ENCODE results near the gene PRIMPOL.

The PRIMPOL gene

DNA sequence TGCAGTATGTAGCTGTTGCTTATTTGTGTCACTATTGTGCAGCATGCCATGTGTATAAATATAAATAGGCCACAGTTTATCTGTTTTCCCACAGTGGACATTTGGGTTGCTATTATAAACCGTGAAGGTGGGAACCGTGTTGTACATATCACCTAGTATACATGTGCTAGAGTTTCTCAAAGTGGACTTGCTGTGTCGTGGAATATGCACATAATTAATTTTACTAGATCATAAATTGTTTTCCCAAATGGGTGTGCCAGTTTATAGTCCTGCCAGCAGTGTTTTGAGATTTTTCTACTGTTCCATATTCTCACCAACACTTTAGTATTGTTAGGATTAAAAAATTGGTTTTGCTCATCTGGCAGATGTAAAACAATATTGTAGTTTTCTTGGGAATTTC lies 38.5 kb downstream of the PRIMPOL start:
- Histone ChIP-seq H3K36me3 (ENCODE audit: insufficient read depth, low read length) (peaks cover 10% of the 10 kb centered on the region), H3K4me1 (ENCODE audit: insufficient read depth, low read length) (no peaks in the 10 kb centered on the region), H3K27me3 (ENCODE audit: insufficient read depth, low read length) (no peaks in the 10 kb centered on the region), H3K4me3 (ENCODE audit: low read length) (no peak overlapping the region), H2AFZ (ENCODE audit: low read depth, low read length) (no peak overlapping the region), H3K9me3 (ENCODE audit: low read length) (no peaks in the 10 kb centered on the region)

DNA sequence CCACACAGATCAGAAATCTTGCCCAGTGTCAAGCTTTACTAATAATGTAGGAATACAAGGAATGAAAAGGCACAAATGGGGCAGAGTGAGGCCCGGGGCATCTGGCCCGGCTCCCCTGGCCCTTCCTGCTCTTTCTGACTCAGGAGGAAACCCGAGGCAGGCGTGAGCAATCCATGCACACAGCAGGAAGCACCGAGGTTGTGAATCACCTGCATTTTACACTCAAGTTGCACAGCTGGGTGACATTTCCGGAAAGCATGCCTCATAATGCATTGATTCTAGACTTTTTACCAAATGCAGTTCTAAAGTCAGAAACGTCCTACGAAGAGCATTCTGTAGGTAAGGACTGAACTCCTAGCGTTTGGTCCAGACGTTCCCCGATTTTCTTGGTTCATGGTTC lies 38.9 kb downstream of the PRIMPOL start:
- no peak overlapping the region for H3K4me3 ChIP-seq (ENCODE audit: low read length)
- no peak overlapping the region for H2AFZ ChIP-seq (ENCODE audit: low read depth, low read length)
- no peaks in the 10 kb centered on the region for H3K4me1 ChIP-seq (ENCODE audit: insufficient read depth, low read length)

DNA sequence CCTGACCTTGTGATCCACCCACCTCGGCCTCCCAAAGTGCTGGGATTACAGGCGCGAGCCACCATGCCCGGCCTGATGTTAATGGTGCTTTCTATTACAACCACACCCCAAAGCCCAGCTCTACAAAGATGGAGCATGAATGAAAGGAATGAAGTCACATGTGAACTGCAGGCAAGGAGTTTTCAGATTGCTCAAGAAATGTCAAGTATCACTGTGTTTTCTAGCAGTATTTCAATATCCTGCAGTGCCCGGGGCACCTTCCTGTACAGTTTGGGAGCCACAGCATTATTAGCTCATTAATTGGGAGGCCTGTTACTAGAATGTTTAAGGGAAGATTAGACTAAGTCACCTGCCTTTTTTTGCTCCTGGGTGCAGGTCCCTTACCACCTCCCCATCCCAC lies 40.1 kb downstream of the PRIMPOL start:
- Histone ChIP-seq H3K4me3 (ENCODE audit: low read length) (no peak overlapping the region), H3K4me1 (ENCODE audit: insufficient read depth, low read length) (no peaks in the 10 kb centered on the region), H2AFZ (ENCODE audit: low read depth, low read length) (no peak overlapping the region), H3K27me3 (ENCODE audit: insufficient read depth, low read length) (no peaks in the 10 kb centered on the region), H3K36me3 (ENCODE audit: insufficient read depth, low read length) (peaks cover 26% of the 10 kb centered on the region), H3K9me3 (ENCODE audit: low read length) (no peaks in the 10 kb centered on the region)

More for the DNA sequence above, 38.9 kb downstream of the PRIMPOL start:
- H3K36me3 ChIP-seq (ENCODE audit: insufficient read depth, low read length) = peaks cover 15% of the 10 kb centered on the region
- H3K27me3 ChIP-seq (ENCODE audit: insufficient read depth, low read length) = no peaks in the 10 kb centered on the region
- no peaks in the 10 kb centered on the region for H3K9me3 ChIP-seq (ENCODE audit: low read length)

DNA sequence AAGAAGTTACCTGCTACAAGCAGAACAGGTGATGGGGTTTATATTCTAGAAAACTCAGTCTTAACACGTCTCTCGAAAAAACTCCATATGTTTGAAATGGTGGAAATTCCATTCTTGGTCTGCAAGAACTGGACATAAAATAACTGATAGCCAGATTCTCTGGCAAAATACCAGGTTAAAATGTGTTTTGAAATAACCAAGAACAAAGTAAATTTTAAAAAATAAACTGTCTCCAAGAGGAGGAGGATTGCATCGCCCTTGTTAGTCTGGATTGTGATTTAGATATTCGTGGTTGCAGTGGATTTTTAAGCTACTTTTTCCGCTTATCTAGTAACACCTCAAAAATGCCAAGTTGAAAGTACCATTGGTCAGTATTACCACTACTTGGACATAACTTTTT lies 43.5 kb downstream of the PRIMPOL start:
- no peaks in the 10 kb centered on the region for H3K4me1 ChIP-seq (ENCODE audit: insufficient read depth, low read length)
- H3K9me3 ChIP-seq (ENCODE audit: low read length) = no peaks in the 10 kb centered on the region
- no peaks in the 10 kb centered on the region for H3K27me3 ChIP-seq (ENCODE audit: insufficient read depth, low read length)
- no peak overlapping the region for H3K4me3 ChIP-seq (ENCODE audit: low read length)
- H3K36me3 ChIP-seq (ENCODE audit: insufficient read depth, low read length) = peaks cover 56% of the 10 kb centered on the region
- H2AFZ ChIP-seq (ENCODE audit: low read depth, low read length) = no peak overlapping the region

DNA sequence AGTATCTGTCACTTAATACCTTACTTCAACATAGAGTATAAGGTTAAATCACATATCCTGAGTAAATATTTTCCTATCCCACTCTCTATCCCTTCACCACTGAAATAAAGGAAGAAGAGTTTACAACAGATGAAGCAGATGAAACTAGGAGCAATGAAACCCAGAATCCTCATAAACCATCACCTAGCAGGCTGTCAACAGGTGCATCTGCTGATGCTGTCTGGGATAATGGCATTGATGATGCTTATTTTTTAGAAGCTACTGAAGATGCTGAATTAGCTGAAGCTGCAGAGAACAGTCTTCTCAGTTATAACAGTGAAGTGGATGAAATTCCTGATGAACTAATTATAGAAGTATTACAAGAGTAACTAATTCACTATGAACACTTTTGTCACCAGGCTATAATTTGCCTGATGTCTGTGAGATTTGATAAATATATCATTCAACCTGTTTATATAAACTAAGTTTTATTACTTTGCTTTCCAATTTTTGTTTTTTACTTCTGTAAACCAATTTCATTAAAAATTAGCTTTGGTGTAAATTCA lies 44.9 kb downstream of the PRIMPOL start:
- Histone ChIP-seq H3K4me3 (ENCODE audit: low read length) (no peak overlapping the region), H2AFZ (ENCODE audit: low read depth, low read length) (no peak overlapping the region), H3K4me1 (ENCODE audit: insufficient read depth, low read length) (no peaks in the 10 kb centered on the region), H3K9me3 (ENCODE audit: low read length) (no peaks in the 10 kb centered on the region), H3K27me3 (ENCODE audit: insufficient read depth, low read length) (no peaks in the 10 kb centered on the region), H3K36me3 (ENCODE audit: insufficient read depth, low read length) (peaks cover 57% of the 10 kb centered on the region)

DNA sequence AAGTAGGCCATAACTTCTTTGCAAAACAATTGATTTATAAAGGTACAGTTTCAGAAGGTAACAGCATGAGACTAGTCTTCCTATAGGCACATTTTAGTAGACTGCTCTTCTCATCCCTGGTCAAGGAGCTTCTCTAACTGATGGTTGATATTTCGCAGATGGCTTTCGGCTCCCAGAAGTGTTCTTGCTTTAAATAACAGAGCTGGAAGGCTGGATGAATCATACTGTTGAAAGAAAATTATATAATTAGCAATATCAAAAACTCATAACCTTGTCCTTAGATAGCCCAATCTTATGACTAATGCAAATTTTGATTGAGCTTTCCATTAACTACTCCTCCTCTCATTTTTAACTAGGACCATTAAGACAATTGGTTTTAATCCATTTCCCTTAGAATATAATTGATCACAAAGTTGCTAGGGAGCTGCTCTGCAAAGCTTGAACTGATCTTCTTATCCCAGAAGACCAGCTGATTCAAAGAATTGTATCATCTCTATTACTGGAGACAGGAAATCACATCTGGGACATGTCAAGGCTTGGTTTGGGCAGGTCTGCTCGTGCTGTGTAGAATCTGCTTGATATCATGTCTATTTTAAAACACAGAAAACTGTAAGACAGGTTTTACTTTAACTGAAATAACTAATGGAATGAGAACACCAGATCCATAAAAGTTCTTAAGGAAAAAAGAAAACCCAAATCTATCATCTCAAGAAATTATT lies 45.8 kb downstream of the PRIMPOL start:
- H2AFZ ChIP-seq (ENCODE audit: low read depth, low read length) = no peak overlapping the region
- H3K9me3 ChIP-seq (ENCODE audit: low read length) = no peaks in the 10 kb centered on the region
- no peaks in the 10 kb centered on the region for H3K4me1 ChIP-seq (ENCODE audit: insufficient read depth, low read length)
- H3K27me3 ChIP-seq (ENCODE audit: insufficient read depth, low read length) = no peaks in the 10 kb centered on the region
- peaks cover 61% of the 10 kb centered on the region for H3K36me3 ChIP-seq (ENCODE audit: insufficient read depth, low read length)
- H3K4me3 ChIP-seq (ENCODE audit: low read length) = no peak overlapping the region

DNA sequence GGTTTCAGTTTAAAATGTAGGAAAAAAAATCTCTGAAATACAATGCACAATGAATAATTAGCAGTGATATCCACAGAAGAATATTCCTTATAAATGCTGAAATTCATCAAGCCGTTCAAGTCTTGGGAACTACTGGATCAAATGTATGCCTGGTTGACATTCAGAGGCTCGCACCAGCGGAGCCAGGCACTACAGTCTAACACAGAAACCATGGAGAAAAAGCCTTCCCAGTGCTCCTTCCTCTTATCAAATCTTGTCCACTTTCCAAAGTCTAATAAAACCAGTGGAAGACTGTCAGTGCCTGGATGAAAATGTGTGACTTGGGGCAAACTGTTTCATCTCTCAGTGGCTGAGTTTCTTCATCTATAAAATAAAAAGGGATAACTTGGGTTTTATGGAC lies 48.4 kb downstream of the PRIMPOL start:
- Histone ChIP-seq H3K4me1 (ENCODE audit: insufficient read depth, low read length) (no peaks in the 10 kb centered on the region), H3K27me3 (ENCODE audit: insufficient read depth, low read length) (no peaks in the 10 kb centered on the region), H3K9me3 (ENCODE audit: low read length) (no peaks in the 10 kb centered on the region), H3K4me3 (ENCODE audit: low read length) (no peak overlapping the region), H2AFZ (ENCODE audit: low read depth, low read length) (no peak overlapping the region), H3K36me3 (ENCODE audit: insufficient read depth, low read length) (peaks cover 76% of the 10 kb centered on the region)

DNA sequence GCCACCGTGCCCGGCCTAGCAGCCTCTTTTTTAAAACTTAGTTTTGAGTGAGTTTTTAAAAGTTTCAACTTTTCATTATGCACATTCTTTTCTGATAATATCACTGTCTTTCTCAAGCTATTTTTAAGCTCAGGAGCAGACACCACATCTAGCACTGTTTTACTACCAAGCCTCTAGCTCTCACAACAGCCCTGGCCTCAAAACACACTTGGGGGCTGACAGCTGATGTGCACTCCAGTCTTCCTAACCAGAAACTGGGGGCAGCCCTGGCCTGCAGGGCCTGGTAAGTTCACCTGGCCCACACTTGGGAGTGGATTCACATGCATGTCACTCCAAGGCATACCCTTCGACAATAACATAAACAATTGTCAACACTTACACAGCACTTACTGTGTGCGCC lies 50.4 kb downstream of the PRIMPOL start:
- Histone ChIP-seq H3K36me3 (ENCODE audit: insufficient read depth, low read length) (peaks cover 73% of the 10 kb centered on the region), H3K9me3 (ENCODE audit: low read length) (no peaks in the 10 kb centered on the region), H3K4me1 (ENCODE audit: insufficient read depth, low read length) (no peaks in the 10 kb centered on the region), H3K4me3 (ENCODE audit: low read length) (no peak overlapping the region), H2AFZ (ENCODE audit: low read depth, low read length) (no peak overlapping the region), H3K27me3 (ENCODE audit: insufficient read depth, low read length) (no peaks in the 10 kb centered on the region)

DNA sequence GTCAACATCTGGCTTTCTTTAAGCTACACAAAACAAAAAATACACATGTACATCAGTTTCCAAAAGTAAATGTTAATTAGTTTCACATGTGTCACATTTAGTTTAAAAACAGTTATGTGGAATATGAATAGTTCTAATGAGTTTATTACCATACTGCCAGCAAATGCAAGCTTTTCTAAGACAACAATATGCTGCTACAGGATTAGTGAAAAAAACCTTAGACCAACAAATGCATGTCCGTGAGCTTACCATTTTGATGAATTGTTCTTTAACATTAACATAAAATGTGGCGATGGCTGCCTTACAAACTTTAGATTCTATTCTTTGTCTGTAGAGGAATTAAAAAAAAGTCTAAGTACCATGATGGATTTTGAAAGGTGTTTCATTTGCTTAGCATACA lies 52.6 kb downstream of the PRIMPOL start:
- Histone ChIP-seq H3K27me3 (ENCODE audit: insufficient read depth, low read length) (no peaks in the 10 kb centered on the region), H3K4me1 (ENCODE audit: insufficient read depth, low read length) (no peaks in the 10 kb centered on the region), H3K9me3 (ENCODE audit: low read length) (no peaks in the 10 kb centered on the region), H2AFZ (ENCODE audit: low read depth, low read length) (no peak overlapping the region), H3K4me3 (ENCODE audit: low read length) (no peak overlapping the region), H3K36me3 (ENCODE audit: insufficient read depth, low read length) (peaks cover 74% of the 10 kb centered on the region)

DNA sequence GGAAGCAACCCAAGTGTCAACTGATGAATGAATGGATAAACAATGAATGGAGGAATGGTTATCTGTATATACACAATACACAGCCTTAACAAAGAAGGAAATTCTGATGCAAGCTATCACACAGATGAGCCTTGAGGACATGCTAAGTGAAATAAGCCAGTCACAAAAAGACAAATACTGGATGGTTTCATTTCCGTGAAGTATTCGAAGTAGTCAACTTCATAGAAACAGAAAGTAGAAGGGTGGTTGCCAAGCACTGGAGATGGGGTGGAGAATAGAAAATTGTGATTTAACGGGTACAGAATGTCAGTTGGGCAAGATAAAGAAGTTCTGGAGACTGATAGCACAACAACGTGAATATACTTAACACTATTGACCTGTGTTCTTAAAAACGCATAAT lies 56.2 kb downstream of the PRIMPOL start:
- peaks cover 83% of the 10 kb centered on the region for H3K36me3 ChIP-seq (ENCODE audit: insufficient read depth, low read length)
- H2AFZ ChIP-seq (ENCODE audit: low read depth, low read length) = no peak overlapping the region
- no peaks in the 10 kb centered on the region for H3K4me1 ChIP-seq (ENCODE audit: insufficient read depth, low read length)
- H3K27me3 ChIP-seq (ENCODE audit: insufficient read depth, low read length) = no peaks in the 10 kb centered on the region
- no peaks in the 10 kb centered on the region for H3K9me3 ChIP-seq (ENCODE audit: low read length)
- H3K4me3 ChIP-seq (ENCODE audit: low read length) = no peak overlapping the region

DNA sequence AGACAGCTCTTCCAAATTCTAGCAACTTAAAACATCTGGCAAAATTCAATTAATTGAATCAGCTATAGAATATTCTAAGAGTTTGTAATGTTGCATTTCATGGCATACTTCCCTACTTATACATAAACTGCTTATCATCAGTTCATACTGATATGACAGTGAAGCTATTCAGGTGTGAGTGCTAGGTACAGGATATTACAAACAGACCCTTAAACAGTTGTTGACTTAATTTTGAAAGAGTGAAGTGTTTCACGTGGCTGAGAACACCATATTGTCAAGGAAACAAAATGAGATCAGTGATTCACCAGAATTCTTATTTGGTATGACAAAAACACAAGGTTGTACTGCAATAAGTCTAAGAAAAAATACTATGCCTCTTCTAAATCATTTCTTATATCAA lies 56.9 kb downstream of the PRIMPOL start:
- Histone ChIP-seq H3K4me1 (ENCODE audit: insufficient read depth, low read length) (no peaks in the 10 kb centered on the region), H3K4me3 (ENCODE audit: low read length) (no peak overlapping the region), H3K36me3 (ENCODE audit: insufficient read depth, low read length) (peaks cover 83% of the 10 kb centered on the region), H3K27me3 (ENCODE audit: insufficient read depth, low read length) (no peaks in the 10 kb centered on the region), H3K9me3 (ENCODE audit: low read length) (no peaks in the 10 kb centered on the region), H2AFZ (ENCODE audit: low read depth, low read length) (no peak overlapping the region)

DNA sequence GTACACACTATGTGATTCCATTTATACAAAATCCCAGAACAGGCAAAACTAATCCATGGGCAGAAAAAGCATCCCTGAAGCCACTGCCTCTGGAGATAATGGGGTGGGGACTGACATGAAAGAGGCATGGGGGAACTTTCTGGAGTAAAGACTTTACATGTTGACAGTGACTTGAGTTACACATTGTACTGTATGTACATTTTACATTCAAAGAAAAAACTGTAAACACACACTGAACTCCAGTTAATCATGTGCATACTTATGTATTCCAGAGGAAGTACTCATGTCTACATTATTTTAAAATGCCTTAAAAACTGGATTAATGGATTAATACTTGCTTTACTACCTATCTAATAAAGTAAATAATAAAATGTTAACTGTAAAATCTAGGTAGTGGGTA lies 62.8 kb downstream of the PRIMPOL start:
- H3K27me3 ChIP-seq (ENCODE audit: insufficient read depth, low read length) = no peaks in the 10 kb centered on the region
- H3K4me1 ChIP-seq (ENCODE audit: insufficient read depth, low read length) = no peaks in the 10 kb centered on the region
- peaks cover 71% of the 10 kb centered on the region for H3K36me3 ChIP-seq (ENCODE audit: insufficient read depth, low read length)

DNA sequence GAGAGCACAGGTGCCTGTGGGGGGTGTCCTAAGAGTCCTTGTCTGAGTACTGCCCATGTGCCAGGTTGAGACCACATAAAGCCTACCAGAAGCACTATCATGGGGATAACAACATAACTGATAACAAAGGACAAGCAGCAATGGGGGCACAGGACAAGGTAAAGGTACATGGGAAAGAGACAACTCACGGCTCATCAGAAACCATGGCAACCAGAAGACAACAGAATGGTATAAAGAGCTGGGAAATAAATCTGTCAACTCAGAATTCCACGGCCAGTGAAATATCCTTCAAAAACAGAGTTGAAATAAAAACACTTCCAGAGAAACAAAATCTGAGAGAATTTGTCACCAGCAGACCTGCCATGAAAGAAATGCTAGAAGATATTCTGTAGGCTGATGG lies 64.3 kb downstream of the PRIMPOL start:
- no peak overlapping the region for H2AFZ ChIP-seq (ENCODE audit: low read depth, low read length)
- no peaks in the 10 kb centered on the region for H3K4me1 ChIP-seq (ENCODE audit: insufficient read depth, low read length)
- H3K9me3 ChIP-seq (ENCODE audit: low read length) = no peaks in the 10 kb centered on the region
- no peaks in the 10 kb centered on the region for H3K27me3 ChIP-seq (ENCODE audit: insufficient read depth, low read length)
- H3K4me3 ChIP-seq (ENCODE audit: low read length) = no peak overlapping the region
- H3K36me3 ChIP-seq (ENCODE audit: insufficient read depth, low read length) = peaks cover 72% of the 10 kb centered on the region

More for the DNA sequence above, 62.8 kb downstream of the PRIMPOL start:
- Histone ChIP-seq H3K9me3 (ENCODE audit: low read length) (no peaks in the 10 kb centered on the region), H2AFZ (ENCODE audit: low read depth, low read length) (no peak overlapping the region), H3K4me3 (ENCODE audit: low read length) (no peak overlapping the region)

DNA sequence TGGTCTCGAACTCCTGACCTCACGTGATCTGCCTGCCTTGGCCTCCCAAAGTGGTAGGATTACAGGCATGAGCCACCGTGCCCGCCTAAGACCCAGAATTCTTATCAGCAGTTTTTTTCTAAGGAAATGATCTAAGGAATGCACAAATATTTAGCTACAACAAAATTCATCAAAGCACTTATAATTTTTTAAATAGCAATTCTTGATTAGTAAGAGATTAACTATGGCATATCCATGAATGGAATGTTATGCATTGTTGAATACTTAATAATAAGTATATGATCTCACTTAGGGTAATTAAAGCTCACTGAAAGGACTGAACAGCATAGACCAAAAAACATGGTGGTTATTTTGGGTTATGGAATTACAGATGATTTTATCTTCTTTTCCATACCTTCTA lies 66.0 kb downstream of the PRIMPOL start:
- no peaks in the 10 kb centered on the region for H3K27me3 ChIP-seq (ENCODE audit: insufficient read depth, low read length)
- no peaks in the 10 kb centered on the region for H3K9me3 ChIP-seq (ENCODE audit: low read length)
- no peaks in the 10 kb centered on the region for H3K4me1 ChIP-seq (ENCODE audit: insufficient read depth, low read length)
- peaks cover 77% of the 10 kb centered on the region for H3K36me3 ChIP-seq (ENCODE audit: insufficient read depth, low read length)
- H2AFZ ChIP-seq (ENCODE audit: low read depth, low read length) = no peak overlapping the region
- H3K4me3 ChIP-seq (ENCODE audit: low read length) = no peak overlapping the region
